ENCODE results near the gene VAT1. TPM values are rescaled to one million over a fixed set of nuclear protein-coding genes. Genes with fewer than 3 reads are reported as not detected.

Gene VAT1
- total and polyA plus RNA-seq, 9 of the 15 experiments (the other 6 are each of a cell fraction or from before 2014, with no cell fraction given): 29.4 to 153 (median 66.7) TPM

GRCh38 chr17:43006639-43007551 lies 15.3 kb downstream of the VAT1 start, which contains the start of gene IFI35 (continued):
- TF ChIP-seq FOXA1 (IDR thresholded peaks at IDR 0.05; ENCODE audit: borderline replicate concordance): no peak
- TF ChIP-seq RNF219 (CRISPR knock-in tag; IDR thresholded peaks at IDR 0.05): no peak
- no peak for TF ChIP-seq PHB (CRISPR knock-in tag; IDR thresholded peaks at IDR 0.05)
- TF ChIP-seq PCBP1 (IDR thresholded peaks at IDR 0.05; ENCODE audit: low read depth, low read length, poor library complexity, severe bottlenecking): no peak
- 0 out of 2 replicates have a peak, but pooled peaks have one; percentile 35 for TF ChIP-seq SMC3 (conservative IDR thresholded peaks at IDR 0.05; ENCODE audit: insufficient read depth, low read depth, low read length)
- peak; percentile 57; the same call in 1 of the 2 replicates for TF ChIP-seq MYC (IDR thresholded peaks at IDR 0.05; ENCODE audit: low read depth, low read length)
- TF ChIP-seq MYC (CRISPR knock-in tag; IDR thresholded peaks at IDR 0.05; ENCODE audit: borderline replicate concordance, low read depth): no peak
- TF ChIP-seq DEAF1 (CRISPR knock-in tag; IDR thresholded peaks at IDR 0.05): no peak
- TF ChIP-seq PHF20 (IDR thresholded peaks at IDR 0.05; ENCODE audit: partially characterized antibody): peak; percentile 39
- no peak for TF ChIP-seq SRSF1 (IDR thresholded peaks at IDR 0.05; ENCODE audit: low read depth, low read length)
- TF ChIP-seq LARP7 (IDR thresholded peaks at IDR 0.05): no peak
- TF ChIP-seq FOXP4 (CRISPR knock-in tag; IDR thresholded peaks at IDR 0.05; ENCODE audit: borderline replicate concordance): no peak
- no peak for TF ChIP-seq BACH1 (tag; IDR thresholded peaks at IDR 0.05)
- no peak for TF ChIP-seq ZNF785 (CRISPR knock-in tag; IDR thresholded peaks at IDR 0.05)
- peak; percentile 55; the same call in 1 of the 2 replicates for TF ChIP-seq PHF8 (IDR thresholded peaks at IDR 0.05; ENCODE audit: borderline replicate concordance, low read length)
- peak; percentile 78; a peak in 3 of 4 replicates for TF ChIP-seq TRIM24 (IDR thresholded peaks at IDR 0.05)
- TF ChIP-seq ZNF436 (CRISPR knock-in tag; IDR thresholded peaks at IDR 0.05): no peak
- TF ChIP-seq ZBTB33 (CRISPR knock-in tag; IDR thresholded peaks at IDR 0.05): no peak
- TF ChIP-seq SIN3A (IDR thresholded peaks at IDR 0.05; ENCODE audit: borderline replicate concordance in 2 of 2, control insufficient read depth in 1 of 2, low read depth in 2 of 2, low read length in 2 of 2): peak; percentile 48 to 72; a peak in 2 of 4 replicates

Measured in K562 (cell line).